ENCODE measurements around the gene ZFP92.

DNA sequence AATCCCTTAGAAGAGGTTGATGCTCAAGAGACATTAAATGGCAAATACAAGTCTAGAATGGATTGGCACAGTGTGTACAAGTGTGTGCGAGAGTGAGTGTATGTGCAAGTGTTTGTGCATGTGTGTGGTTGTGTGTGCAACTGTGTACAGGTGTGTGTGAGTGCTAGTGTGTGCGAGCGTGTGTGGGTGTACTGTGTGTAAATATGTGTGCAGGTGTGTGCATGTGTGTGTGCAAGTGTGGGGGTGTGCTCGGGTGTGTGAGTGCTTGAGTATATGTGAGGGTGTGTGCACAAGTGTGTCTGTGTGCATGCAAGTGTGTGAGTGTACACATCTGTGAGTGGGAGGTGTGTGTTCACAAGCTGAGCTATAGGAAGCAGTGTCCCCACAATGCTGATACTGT lies 28.7 kb downstream of the ZFP92 start:
- TF ChIP-seq, protein P1, sequence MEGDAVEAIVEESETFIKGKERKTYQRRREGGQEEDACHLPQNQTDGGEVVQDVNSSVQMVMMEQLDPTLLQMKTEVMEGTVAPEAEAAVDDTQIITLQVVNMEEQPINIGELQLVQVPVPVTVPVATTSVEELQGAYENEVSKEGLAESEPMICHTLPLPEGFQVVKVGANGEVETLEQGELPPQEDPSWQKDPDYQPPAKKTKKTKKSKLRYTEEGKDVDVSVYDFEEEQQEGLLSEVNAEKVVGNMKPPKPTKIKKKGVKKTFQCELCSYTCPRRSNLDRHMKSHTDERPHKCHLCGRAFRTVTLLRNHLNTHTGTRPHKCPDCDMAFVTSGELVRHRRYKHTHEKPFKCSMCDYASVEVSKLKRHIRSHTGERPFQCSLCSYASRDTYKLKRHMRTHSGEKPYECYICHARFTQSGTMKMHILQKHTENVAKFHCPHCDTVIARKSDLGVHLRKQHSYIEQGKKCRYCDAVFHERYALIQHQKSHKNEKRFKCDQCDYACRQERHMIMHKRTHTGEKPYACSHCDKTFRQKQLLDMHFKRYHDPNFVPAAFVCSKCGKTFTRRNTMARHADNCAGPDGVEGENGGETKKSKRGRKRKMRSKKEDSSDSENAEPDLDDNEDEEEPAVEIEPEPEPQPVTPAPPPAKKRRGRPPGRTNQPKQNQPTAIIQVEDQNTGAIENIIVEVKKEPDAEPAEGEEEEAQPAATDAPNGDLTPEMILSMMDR (IDR thresholded peaks at IDR 0.05; ENCODE audit: poor library complexity, severe bottlenecking) = no peak
- TF ChIP-seq EZH2 (IDR thresholded peaks at IDR 0.05; ENCODE audit: borderline replicate concordance, insufficient read depth, low read length, poor library complexity, severe bottlenecking) (no peak), MXI1 (conservative IDR thresholded peaks at IDR 0.05; ENCODE audit: poor library complexity, severe bottlenecking) (no peak), POLR2AphosphoS5 (IDR thresholded peaks at IDR 0.05) (no peak), EP300 (conservative IDR thresholded peaks at IDR 0.05; ENCODE audit: poor library complexity, severe bottlenecking) (no peak)

Data from neural cell (in vitro differentiated cells).